A549 treated with AZD2906 at 1 μM for 4 hours (cell line): ENCODE measurements around the gene IL24. TPM values are rescaled to one million over a fixed set of nuclear protein-coding genes. Genes with fewer than 3 reads are reported as not detected.

Experiments used
- total RNA-seq: library from RNA; stranded (reverse); fragments of 200-300 nt; extraction: Qiagen RNA extraction; gene quantifications from 5 replicates; pipeline ENCODE4 v1.2.3, GENCODE V29; 2022

Gene IL24, protein sequence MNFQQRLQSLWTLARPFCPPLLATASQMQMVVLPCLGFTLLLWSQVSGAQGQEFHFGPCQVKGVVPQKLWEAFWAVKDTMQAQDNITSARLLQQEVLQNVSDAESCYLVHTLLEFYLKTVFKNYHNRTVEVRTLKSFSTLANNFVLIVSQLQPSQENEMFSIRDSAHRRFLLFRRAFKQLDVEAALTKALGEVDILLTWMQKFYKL
- total RNA-seq, result 0.31 to 0.55 TPM (median 0.39 TPM) in 5 replicates

DNA sequence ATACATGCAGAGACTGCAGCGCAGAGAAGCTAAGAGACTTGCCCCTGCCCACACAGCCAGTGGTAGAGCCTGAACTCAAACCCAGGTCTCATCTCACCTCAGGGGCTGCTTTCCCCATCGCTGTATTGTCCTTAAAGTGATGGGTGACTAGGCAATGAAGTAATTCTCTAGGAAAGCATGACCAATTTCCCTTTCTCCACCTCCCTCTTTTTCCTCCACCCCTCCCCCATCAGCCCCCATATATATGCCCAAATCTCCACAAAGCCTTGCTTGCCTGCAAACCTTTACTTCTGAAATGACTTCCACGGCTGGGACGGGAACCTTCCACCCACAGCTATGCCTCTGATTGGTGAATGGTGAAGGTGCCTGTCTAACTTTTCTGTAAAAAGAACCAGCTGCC, at the start of gene IL24:
IL24 (plus strand) TSS at position 269 of the 400 bp plus-strand sequence. CDS start 390 bp downstream, outside the sequence.

DNA sequence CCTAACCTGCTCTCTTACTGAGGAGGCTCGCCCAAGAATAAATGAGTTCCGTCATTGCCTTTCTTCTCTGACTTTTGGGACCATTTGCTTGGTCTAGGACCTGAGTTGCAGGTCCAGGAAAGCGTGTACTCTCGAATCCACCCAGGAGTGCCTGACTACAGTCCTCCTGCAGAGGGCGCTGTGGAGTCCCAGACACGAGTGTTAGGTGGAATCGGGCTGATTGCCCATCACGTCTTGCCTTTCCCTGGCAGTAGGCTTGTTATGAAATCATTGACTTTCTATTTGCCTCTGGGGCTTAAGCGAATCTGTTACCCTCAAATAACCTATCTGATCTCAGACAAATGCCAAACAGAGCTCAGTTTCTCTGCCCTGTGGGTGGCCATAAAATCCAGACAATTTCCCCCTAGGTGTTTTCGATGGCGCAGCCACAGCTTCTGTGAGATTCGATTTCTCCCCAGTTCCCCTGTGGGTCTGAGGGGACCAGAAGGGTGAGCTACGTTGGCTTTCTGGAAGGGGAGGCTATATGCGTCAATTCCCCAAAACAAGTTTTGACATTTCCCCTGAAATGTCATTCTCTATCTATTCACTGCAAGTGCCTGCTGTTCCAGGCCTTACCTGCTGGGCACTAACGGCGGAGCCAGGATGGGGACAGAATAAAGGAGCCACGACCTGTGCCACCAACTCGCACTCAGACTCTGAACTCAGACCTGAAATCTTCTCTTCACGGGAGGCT, 32.1 kb upstream of the IL24 start, which contains the start of gene IL20:
IL20 (plus strand) TSS at position 685 of the 733 bp plus-strand sequence. CDS start 230 bp downstream, outside the sequence.

DNA sequence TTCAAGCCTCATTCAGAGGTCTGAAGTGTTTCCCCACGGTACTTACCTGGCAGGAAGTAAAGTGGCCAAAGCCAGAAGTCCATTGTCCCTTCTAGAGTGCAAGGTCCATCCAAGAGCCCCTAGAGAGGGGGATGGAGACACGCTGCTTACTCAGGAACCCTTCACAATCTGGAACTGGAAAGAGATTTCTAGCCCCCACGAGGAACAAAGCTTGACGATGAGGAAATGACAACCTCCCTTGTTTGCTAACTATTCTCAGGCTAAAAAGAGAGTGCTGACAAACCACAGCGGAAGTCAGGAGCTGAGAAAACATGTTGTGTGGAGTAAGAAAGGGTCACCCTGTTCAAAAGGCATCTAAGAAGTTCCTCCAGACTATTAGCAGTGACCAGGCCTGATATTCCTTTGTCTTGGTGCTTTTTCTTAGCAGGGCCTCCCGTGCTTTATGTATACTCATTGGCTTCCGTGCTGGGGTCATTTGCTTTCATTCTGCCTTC, 24.6 kb downstream of the IL24 start, which contains the start of gene FCMR:
FCMR (minus strand) TSS at position 170 of the 494 bp plus-strand sequence; CDS start at position 83, 87 bp downstream.

DNA sequence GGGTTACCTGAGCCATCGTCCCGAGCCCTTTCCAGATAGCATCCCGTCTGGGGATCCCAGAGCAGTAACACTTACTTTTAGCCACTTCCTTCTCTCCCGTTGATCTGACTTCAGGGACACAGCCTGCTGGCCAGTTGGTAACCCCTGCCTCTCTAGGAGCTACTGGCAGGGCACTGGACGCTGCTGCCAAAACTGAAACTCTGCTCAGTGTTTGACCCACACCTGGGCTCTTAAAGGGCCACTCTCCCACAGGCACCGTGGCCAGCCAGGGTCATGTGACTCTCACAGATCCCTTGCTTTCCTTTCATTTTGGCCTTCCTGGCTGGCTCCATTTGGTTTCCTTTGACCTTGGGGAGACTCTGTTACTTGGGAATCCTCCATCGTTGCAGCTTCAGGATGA, 49.0 kb downstream of the IL24 start, which contains the start of gene PIGR:
PIGR (minus strand) TSS at position 206 of the 400 bp plus-strand sequence. CDS start 5,935 bp downstream, outside the sequence.

Other genes with a start within 250 kb of the IL24 start
- 87.7 to 107 TPM (median 101 TPM) in 5 replicates for gene MAPKAPK2, start 212.5 kb upstream of the IL24 start, total RNA-seq
- gene IL19, start 126.7 kb upstream of the IL24 start, total RNA-seq, result 0.08 to 0.11 TPM (median 0.09 TPM) in 3 of 5 replicates, not detected in the others
- not detected in 5 replicates for gene IL10, start 124.9 kb upstream of the IL24 start, total RNA-seq
- gene IL20, start 31.8 kb upstream of the IL24 start, total RNA-seq, result 0.10 TPM in 1 of 5 replicates, not detected in the others
- 4.4 to 6.3 TPM (median 5.8 TPM) in 5 replicates for gene FCMR, start 24.5 kb downstream of the IL24 start, total RNA-seq
- 0.01 to 0.02 TPM in 2 of 5 replicates, not detected in the others for gene PIGR, start 49.0 kb downstream of the IL24 start, total RNA-seq
- gene FCAMR, start 73.0 kb downstream of the IL24 start, total RNA-seq, result not detected in 5 replicates
- 4.9 to 6.7 TPM (median 6.0 TPM) in 5 replicates for gene C1orf116, start 135.3 kb downstream of the IL24 start, total RNA-seq
- gene YOD1, start 153.8 kb downstream of the IL24 start, total RNA-seq, result 7.1 to 9.1 TPM (median 8.3 TPM) in 5 replicates
- 4.9 to 6.3 TPM (median 5.4 TPM) in 5 replicates for gene PFKFB2, start 155.8 kb downstream of the IL24 start, total RNA-seq
- 1.1 to 2.1 TPM (median 1.5 TPM) in 5 replicates for gene C4BPB, start 191.4 kb downstream of the IL24 start, total RNA-seq
- gene C4BPA, start 206.8 kb downstream of the IL24 start, total RNA-seq, result 0.50 to 0.84 TPM (median 0.62 TPM) in 5 replicates